Transverse colon (tissue), 4 donors: ENCODE data around the gene GALK2.

ENCODE experiments used
- EP300 ChIP-seq: sonication (generic); formaldehyde crosslinking; IDR thresholded peaks from one replicate; pipeline ENCODE4 v1.6.1; 2017; ENCODE audit warnings: antibody characterized with exemption, low read depth
- POLR2A ChIP-seq: fragments of 450-650 bp; IDR thresholded peaks from one replicate; pipeline ENCODE4 v1.6.1; 2016; ENCODE audit warnings: antibody characterized with exemption, mild to moderate bottlenecking, moderate library complexity
- POLR2AphosphoS5 ChIP-seq, 3 donors: sonication (generic); formaldehyde crosslinking; IDR thresholded peaks; one replicate each; pipeline ENCODE4 v1.6.1; 2016; ENCODE audit warnings: antibody characterized with exemption in 3 of 3
- TF ChIP-seq, protein P1 (sequence below), 5 experiments: fragments of 200-600 bp in 3 of 5; fragments of 450-650 bp in 2 of 5; sonication (generic) in 3 of 5; IDR thresholded peaks; 1 replicate in 2 of 5; 2 replicates in 3 of 5; pipeline ENCODE4 v1.5.1; 2016 to 2017; ENCODE audit warnings: antibody characterized with exemption in 5 of 5, inconsistent platforms in 3 of 5, mild to moderate bottlenecking in 2 of 5, moderate library complexity in 1 of 5

DNA sequence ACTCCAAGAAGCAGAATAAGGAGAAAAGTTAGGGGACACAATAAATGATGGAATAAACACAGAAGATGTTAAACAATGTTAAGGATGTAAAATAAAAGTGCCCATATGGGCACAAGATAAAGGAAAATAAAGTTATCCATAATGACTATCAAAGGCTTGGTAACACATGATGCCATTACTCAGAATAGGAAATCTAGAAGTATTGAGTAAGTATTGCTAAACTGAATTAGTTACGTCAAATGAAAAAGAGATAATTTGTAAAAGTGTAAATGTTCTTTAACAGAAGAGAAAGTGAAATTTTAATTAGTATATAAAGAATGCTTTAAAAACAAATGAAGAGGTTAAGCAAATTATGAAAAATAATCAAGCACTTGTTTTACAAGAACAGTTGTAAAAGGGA lies 21.3 kb upstream of the GALK2 start:
- TF ChIP-seq, protein P1, sequence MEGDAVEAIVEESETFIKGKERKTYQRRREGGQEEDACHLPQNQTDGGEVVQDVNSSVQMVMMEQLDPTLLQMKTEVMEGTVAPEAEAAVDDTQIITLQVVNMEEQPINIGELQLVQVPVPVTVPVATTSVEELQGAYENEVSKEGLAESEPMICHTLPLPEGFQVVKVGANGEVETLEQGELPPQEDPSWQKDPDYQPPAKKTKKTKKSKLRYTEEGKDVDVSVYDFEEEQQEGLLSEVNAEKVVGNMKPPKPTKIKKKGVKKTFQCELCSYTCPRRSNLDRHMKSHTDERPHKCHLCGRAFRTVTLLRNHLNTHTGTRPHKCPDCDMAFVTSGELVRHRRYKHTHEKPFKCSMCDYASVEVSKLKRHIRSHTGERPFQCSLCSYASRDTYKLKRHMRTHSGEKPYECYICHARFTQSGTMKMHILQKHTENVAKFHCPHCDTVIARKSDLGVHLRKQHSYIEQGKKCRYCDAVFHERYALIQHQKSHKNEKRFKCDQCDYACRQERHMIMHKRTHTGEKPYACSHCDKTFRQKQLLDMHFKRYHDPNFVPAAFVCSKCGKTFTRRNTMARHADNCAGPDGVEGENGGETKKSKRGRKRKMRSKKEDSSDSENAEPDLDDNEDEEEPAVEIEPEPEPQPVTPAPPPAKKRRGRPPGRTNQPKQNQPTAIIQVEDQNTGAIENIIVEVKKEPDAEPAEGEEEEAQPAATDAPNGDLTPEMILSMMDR (IDR thresholded peaks at IDR 0.05), result no peak
- TF ChIP-seq POLR2AphosphoS5 (IDR thresholded peaks at IDR 0.05) (no peak), EP300 (no peak), POLR2A (no peak)
